Activated naive CD4-positive, alpha-beta T cell treated with Interleukin-2 at 50 U/mL for 16 hours (primary cell): Measurements from ENCODE around the gene SRSF9.
"Not testable (repeated sequence)": the region's sequence is repeated elsewhere in the genome, so short reads cannot be mapped to it uniquely, and the experiment has no call there.

Experiments
- DNase-seq: peaks from one replicate; pipeline ENCODE4 v3.0.0-alpha.2; 2020

Gene SRSF9

GRCh38 chr12:120469450-120470149, at the start of gene SRSF9:
Gene SRSF9 (minus strand): TSS chr12:120469748. CDS start chr12:120469609, 139 bp downstream.
- DNase-seq, result peak; percentile 97

DNA sequence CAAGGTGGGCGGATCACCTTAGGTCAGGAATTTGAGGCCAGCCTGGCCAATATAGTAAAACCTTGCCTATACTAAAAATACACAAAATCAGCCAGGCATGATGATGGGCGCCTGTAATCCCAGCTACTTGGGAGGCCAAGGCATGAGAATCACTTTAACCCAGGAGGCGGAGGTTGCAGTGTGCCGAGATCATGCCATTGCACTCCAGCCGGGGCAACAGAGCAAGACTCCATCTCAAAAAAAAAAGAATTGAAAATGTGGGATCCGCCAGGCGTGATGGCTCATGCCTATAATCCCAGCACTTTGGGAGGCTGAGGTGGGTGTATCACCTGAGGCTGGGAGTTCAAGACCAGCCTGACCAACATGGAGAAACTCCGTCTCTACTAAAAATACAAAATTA, 49.8 kb upstream of the SRSF9 start:
- not testable (repeated sequence) for DNase-seq

- no peak for DNase-seq
These were observed 45.9 kb upstream of the SRSF9 start for GRCh38 chr12:120515496-120515895.

DNA sequence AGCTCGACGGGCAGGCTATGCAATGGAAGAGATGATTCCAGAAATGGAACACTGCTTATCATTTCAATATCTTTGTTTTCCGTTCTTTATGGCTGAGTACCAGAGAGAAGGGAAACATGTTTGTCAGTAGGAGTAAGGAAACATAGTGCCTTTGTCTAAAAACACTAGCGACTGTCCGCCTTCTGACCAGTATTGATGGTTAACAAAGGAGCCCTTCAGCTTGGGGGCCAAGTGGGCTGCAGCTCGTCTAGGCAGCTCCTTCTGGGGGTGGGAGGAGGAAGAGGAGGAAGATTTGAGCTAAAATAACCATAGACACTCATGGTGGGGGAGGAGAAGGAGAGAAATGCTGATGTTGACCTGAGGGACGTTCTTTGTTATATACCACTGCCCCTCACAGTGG, 44.5 kb upstream of the SRSF9 start:
- DNase-seq, result no peak

DNA sequence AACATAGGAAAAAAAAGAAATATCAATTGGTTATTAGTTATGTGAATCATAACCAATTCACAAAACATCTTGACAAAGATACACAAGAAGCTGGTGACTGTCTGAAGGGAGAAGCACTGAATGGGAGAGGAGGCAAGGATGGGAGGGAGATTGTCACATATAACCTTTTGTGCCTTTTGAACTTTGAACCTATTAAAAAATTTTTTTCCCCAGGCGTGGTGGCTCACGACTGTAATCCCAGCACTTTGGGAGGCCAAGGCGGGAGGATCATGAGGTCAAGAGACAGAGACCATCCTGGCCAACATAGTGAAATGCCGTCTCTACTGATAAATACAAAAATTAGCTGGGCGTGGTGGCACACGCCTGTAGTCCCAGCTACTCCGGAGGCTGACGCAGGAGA, 39.0 kb upstream of the SRSF9 start:
- no peak for DNase-seq

GRCh38 chr12:120504587-120504986, 35.0 kb upstream of the SRSF9 start:
- no peak for DNase-seq

- no peak for DNase-seq
These were observed 31.0 kb upstream of the SRSF9 start for GRCh38 chr12:120500581-120500980.

- no peak for DNase-seq
These were observed 29.4 kb upstream of the SRSF9 start for GRCh38 chr12:120498870-120499515.

GRCh38 chr12:120497524-120498150, 28.1 kb upstream of the SRSF9 start:
- DNase-seq, result no peak

- DNase-seq, result peak; percentile 52
These were observed 27.1 kb upstream of the SRSF9 start for GRCh38 chr12:120496413-120497340.

DNA sequence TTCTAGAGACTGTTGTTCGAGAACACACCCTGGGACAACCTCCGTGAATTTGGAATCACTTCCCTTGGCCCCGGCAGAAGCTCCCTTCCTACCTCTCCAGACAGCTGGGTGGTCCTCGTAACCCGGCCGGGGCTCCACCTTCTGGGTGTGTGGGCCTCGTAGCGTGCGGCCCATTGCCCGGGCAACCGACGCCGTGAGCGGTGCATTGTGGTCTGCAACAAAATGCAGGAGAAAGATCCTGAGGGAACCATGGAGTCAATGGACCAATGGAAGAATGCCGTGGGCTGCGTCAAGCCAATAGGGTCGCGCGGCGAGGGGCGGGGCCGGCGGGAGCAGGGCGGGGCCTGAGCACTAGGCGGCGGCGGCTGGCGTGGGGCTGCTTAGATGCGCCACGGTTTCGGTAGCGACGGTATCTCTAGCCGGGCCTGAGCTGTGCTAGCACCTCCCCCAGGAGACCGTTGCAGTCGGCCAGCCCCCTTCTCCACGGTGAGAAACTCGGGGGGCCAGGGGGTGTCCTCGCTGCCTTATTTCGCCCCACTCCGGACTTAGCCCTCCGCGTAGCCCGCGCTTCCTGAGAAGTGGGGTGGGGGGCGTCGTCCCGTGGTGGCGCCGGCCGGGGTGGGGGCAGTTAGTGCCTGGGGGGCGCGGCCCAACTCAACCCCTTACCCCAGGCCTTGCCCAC, 26.3 kb upstream of the SRSF9 start, which contains the start of gene DYNLL1:
DYNLL1 (plus strand) TSS at position 383 of the 682 bp plus-strand sequence. CDS start 309 bp downstream, outside the sequence.
- peak; percentile 99 for DNase-seq

DNA sequence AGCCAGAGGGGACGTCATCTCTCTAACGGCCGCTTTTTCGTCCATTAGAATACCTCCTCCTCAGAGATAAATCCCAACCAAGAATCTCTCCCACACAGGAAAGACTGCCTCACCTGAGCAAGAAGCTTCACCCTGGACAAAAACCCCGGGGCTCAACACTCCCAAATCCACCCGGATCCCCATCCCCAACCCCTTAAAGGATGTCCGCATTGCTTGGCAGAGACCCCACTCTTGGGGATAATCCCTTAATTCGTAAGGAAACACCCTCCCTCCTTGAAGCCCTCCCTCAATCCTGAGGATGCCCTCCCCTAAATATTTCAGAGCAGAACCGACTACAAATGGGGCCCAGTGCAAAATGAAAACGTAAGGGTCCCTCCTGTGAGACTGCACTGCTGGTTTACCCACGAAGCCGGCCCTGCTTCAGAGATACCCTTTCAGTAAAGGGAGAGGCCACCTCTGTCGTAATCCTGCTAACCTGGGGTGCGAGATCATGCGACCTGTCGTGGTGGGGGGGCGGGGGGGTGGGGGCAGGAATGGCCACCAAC, 25.7 kb upstream of the SRSF9 start:
- no peak for DNase-seq

GRCh38 chr12:120490833-120491512, 21.4 kb upstream of the SRSF9 start:
- DNase-seq, result no peak

- no peak for DNase-seq
These were observed 20.8 kb upstream of the SRSF9 start for GRCh38 chr12:120490325-120490724.

GRCh38 chr12:120489018-120489417, 19.5 kb upstream of the SRSF9 start:
- no peak for DNase-seq

DNA sequence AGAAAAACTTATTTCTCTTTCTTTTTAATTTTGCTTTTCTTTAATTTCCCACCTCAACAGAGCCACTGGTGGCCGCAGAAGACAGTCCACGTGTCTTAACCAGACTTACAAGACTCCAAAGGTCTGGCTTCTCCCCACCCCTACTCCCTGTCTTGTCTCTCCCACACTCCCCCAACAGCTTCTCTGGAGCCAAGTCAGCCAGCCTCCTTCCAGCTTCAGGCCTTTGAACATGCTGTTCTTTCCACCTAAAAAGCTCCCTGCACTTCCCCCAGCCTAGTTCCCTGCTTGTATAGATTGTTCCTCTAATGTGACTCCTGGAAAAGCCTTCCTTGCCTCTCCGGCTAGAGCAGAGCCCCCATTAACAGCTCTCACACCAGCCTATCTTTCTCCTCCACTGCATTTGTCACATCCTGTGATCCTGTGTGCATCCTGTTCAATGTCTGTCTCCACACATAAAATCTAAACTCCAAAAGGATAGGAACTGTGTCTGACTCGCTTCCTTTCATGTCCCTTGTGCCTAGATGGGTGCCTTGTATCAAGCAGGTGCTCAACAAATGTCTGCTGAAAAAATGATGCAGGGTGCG, 18.6 kb upstream of the SRSF9 start:
- DNase-seq, result no peak

GRCh38 chr12:120487552-120487951, 18.0 kb upstream of the SRSF9 start:
- DNase-seq, result not testable (repeated sequence)

GRCh38 chr12:120485961-120486881, 16.7 kb upstream of the SRSF9 start:
- DNase-seq, result no peak

- no peak for DNase-seq
These were observed 14.1 kb upstream of the SRSF9 start for GRCh38 chr12:120483621-120484020.
